ENCODE results near the gene TIGAR. TPM values are rescaled to one million over a fixed set of nuclear protein-coding genes. Genes with fewer than 3 reads are reported as not detected.

TIGAR gene
- total and polyA plus RNA-seq, 2 of the 8 experiments (the other 6 are each of a cell fraction or from before 2014, with no cell fraction given), result 3.8 to 26.4 TPM

DNA sequence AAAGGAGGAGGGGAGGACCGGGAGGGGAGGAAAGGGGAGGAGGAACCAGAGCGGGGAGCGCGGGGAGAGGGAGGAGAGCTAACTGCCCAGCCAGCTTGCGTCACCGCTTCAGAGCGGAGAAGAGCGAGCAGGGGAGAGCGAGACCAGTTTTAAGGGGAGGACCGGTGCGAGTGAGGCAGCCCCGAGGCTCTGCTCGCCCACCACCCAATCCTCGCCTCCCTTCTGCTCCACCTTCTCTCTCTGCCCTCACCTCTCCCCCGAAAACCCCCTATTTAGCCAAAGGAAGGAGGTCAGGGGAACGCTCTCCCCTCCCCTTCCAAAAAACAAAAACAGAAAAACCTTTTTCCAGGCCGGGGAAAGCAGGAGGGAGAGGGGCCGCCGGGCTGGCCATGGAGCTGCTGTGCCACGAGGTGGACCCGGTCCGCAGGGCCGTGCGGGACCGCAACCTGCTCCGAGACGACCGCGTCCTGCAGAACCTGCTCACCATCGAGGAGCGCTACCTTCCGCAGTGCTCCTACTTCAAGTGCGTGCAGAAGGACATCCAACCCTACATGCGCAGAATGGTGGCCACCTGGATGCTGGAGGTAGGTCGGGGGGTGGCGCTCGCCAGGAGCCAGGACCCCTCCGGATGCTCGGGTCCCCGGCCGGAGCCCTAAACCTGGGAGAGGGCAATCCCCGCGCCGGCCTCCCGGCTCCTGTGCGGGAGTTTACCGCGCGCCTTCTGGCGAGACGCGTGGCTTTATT is 47.2 kb upstream of the TIGAR start, which contains the start of gene CCND2 (continued):
- TF ChIP-seq, protein P1, sequence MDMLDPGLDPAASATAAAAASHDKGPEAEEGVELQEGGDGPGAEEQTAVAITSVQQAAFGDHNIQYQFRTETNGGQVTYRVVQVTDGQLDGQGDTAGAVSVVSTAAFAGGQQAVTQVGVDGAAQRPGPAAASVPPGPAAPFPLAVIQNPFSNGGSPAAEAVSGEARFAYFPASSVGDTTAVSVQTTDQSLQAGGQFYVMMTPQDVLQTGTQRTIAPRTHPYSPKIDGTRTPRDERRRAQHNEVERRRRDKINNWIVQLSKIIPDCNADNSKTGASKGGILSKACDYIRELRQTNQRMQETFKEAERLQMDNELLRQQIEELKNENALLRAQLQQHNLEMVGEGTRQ (IDR thresholded peaks at IDR 0.05; ENCODE audit: low read length), result no peak
- TF ChIP-seq TAF1 (IDR thresholded peaks at IDR 0.05; ENCODE audit: low read depth, low read length), result peak; percentile 96
